IMR-90 (cell line): ENCODE results near the gene CETN1. TPM values are rescaled to one million over a fixed set of nuclear protein-coding genes. Genes with fewer than 3 reads are reported as not detected.

Source experiments
- ATAC-seq: fragments of 200-7000 bp; cut with Tn5 transposase; 2 replicates; pipeline ENCODE4 v1.9.1; 2020; ENCODE audit warnings: low read depth, mild to moderate bottlenecking, moderate library complexity
- BruUV-seq: library from RNA; stranded (reverse); fragments of 400-500 nt; replicated peaks from 2 replicates; lab custom pipeline; 2021; lab: Mats Ljungman, UMichigan
- CTCF ChIA-PET: fragments of 300-600 bp; formaldehyde crosslinking; extraction: SDS; loops from one replicate; lab custom pipeline; 2021; ENCODE audit warnings: antibody characterized with exemption; lab: Yijun Ruan, JAX
- POLR2A ChIA-PET: fragments of 300-600 bp; sonication (Branson Sonifier 250); formaldehyde crosslinking; loops from one replicate; lab custom pipeline; 2022; ENCODE audit warnings: antibody characterized with exemption; ENCODE audit not compliant: unreplicated experiment; lab: Charles Lee
- DNase-seq: peaks from one replicate; pipeline ENCODE4 v3.0.0; 2013
- H2AFZ ChIP-seq: replicated peaks from 2 replicates; pipeline ENCODE3; 2013; ENCODE audit warnings: low read length, mild to moderate bottlenecking; ENCODE audit not compliant: poor library complexity
- H2AK5ac ChIP-seq: 2 replicates; pipeline ENCODE4 v1.6.1; 2013; ENCODE audit warnings: low read depth, low read length, inconsistent platforms
- H2AK9ac ChIP-seq: replicated peaks from 2 replicates; pipeline ENCODE3; 2013; ENCODE audit warnings: mild to moderate bottlenecking, low read depth, low read length, moderate library complexity; ENCODE audit not compliant: poor library complexity
- H2BK120ac ChIP-seq: 2 replicates; pipeline ENCODE4 v1.6.1; 2013; ENCODE audit warnings: low read depth, low read length, inconsistent platforms
- H2BK15ac ChIP-seq: 3 replicates; pipeline ENCODE4 v1.6.1; 2013; ENCODE audit warnings: low read depth, low read length, inconsistent platforms
- H2BK20ac ChIP-seq: 2 replicates; pipeline ENCODE4 v1.6.1; 2013; ENCODE audit warnings: low read depth, mild to moderate bottlenecking, inconsistent platforms, low read length, moderate library complexity
- H2BK5ac ChIP-seq: 2 replicates; pipeline ENCODE4 v1.6.1; 2013; ENCODE audit warnings: mild to moderate bottlenecking, low read depth, low read length, inconsistent platforms; ENCODE audit not compliant: poor library complexity, severe bottlenecking
- H3K14ac ChIP-seq: replicated peaks from 2 replicates; pipeline ENCODE4 v1.6.1; 2013; ENCODE audit warnings: low read depth, low read length, inconsistent platforms
- H3K18ac ChIP-seq: 2 replicates; pipeline ENCODE4 v1.6.1; 2013; ENCODE audit warnings: low read depth, low read length, control low read depth
- H3K23ac ChIP-seq: 2 replicates; pipeline ENCODE4 v1.6.1; 2013; ENCODE audit warnings: low read depth, low read length, inconsistent platforms
- H3K27ac ChIP-seq: 2 replicates; pipeline ENCODE4 v1.5.1; 2013; ENCODE audit warnings: mild to moderate bottlenecking, control low read depth, low read length; ENCODE audit not compliant: insufficient read depth
- H3K27me3 ChIP-seq: 2 replicates; pipeline ENCODE4 v1.6.1; 2013; ENCODE audit warnings: low read length; ENCODE audit not compliant: control insufficient read depth, insufficient read depth
- H3K36me3 ChIP-seq: 2 replicates; pipeline ENCODE4 v1.6.1; 2013; ENCODE audit warnings: low read length, mixed read lengths; ENCODE audit not compliant: control insufficient read depth, insufficient read depth
- H3K4ac ChIP-seq: 2 replicates; pipeline ENCODE4 v1.6.1; 2013; ENCODE audit warnings: low read depth, low read length, inconsistent platforms
- H3K4me1 ChIP-seq: 2 replicates; pipeline ENCODE4 v1.6.1; 2013; ENCODE audit warnings: low read length, mixed read lengths; ENCODE audit not compliant: control insufficient read depth, insufficient read depth
- H3K4me2 ChIP-seq: 2 replicates; pipeline ENCODE4 v1.6.1; 2013; ENCODE audit warnings: low read depth, mild to moderate bottlenecking, control low read depth, low read length, moderate library complexity
- H3K4me3 ChIP-seq: 2 replicates; pipeline ENCODE4 v1.5.1; 2013; ENCODE audit warnings: low read depth, mild to moderate bottlenecking, control low read depth, low read length, moderate library complexity; ENCODE audit not compliant: insufficient read depth
- H3K56ac ChIP-seq: 2 replicates; pipeline ENCODE4 v1.6.1; 2013; ENCODE audit warnings: low read length, inconsistent platforms; ENCODE audit not compliant: insufficient read depth; ENCODE audit errors: extremely low read depth
- H3K79me1 ChIP-seq, 2 experiments: 2 replicates each; pipeline ENCODE4 v1.6.1; 2013; ENCODE audit warnings: low read length in 2 of 2, inconsistent platforms in 1 of 2, low read depth in 1 of 2
- H3K9ac ChIP-seq: 2 replicates; pipeline ENCODE4 v1.6.1; 2013; ENCODE audit warnings: low read depth, low read length, control low read depth
- H3K9me1 ChIP-seq: 2 replicates; pipeline ENCODE4 v1.6.1; 2013; ENCODE audit warnings: low read length, inconsistent platforms; ENCODE audit not compliant: insufficient read depth
- H3K9me3 ChIP-seq: 2 replicates; pipeline ENCODE4 v1.6.1; 2013; ENCODE audit warnings: low read length; ENCODE audit not compliant: control insufficient read depth, insufficient read depth
- H4K20me1 ChIP-seq: 2 replicates; pipeline ENCODE4 v1.6.1; 2013; ENCODE audit warnings: low read length, inconsistent platforms; ENCODE audit not compliant: insufficient read depth
- H4K5ac ChIP-seq: 2 replicates; pipeline ENCODE4 v1.6.1; 2013; ENCODE audit warnings: mild to moderate bottlenecking, low read depth, low read length, control low read depth
- H4K8ac ChIP-seq, 2 experiments: 2 replicates each; pipeline ENCODE4 v1.6.1; 2013; ENCODE audit warnings: low read depth in 2 of 2, low read length in 2 of 2, control low read depth in 1 of 2, inconsistent platforms in 1 of 2
- H4K91ac ChIP-seq: 2 replicates; pipeline ENCODE4 v1.6.1; 2013; ENCODE audit warnings: low read depth, low read length, inconsistent platforms; ENCODE audit not compliant: insufficient read depth
- CHD1 ChIP-seq: IDR thresholded peaks from 2 replicates; pipeline ENCODE4 v1.6.1; 2012; ENCODE audit warnings: low read depth, low read length, improper control_type of control experiment
- ELK1 ChIP-seq: fragments of 150-350 bp; IDR thresholded peaks from 2 replicates; pipeline ENCODE4 v1.6.1; 2016; ENCODE audit warnings: low read depth, mild to moderate bottlenecking, low read length, moderate library complexity, borderline replicate concordance
- MAZ ChIP-seq: IDR thresholded peaks from 2 replicates; pipeline ENCODE4 v1.6.1; 2012; ENCODE audit warnings: low read depth, mild to moderate bottlenecking, low read length, improper control_type of control experiment, moderate library complexity, borderline replicate concordance
- MXI1 ChIP-seq: IDR thresholded peaks from 2 replicates; pipeline ENCODE4 v1.6.1; 2012; ENCODE audit warnings: low read depth, mild to moderate bottlenecking, low read length, moderate library complexity, borderline replicate concordance
- dilution Hi-C: fragments of 300-500 bp; cut with HindIII; formaldehyde crosslinking; loops from one replicate; pipeline ENCODE4 v1.14.3; 2018; ENCODE audit warnings: low sequenced_read_pairs; ENCODE audit not compliant: unreplicated experiment
- in situ Hi-C: fragments of 300-500 bp; cut with MboI; formaldehyde crosslinking; loops from 3 replicates; pipeline ENCODE4 v1.14.3; 2019; ENCODE audit warnings: low sequenced_read_pairs, inconsistent platforms, mixed read lengths
- intact Hi-C: fragments of 100-400 bp; cut with micrococcal nuclease; formaldehyde crosslinking; loops from 2 replicates; pipeline ENCODE4 v1.10.0; 2022
- polyA plus RNA-seq, 3 experiments: library from polyadenylated mRNA; depleted of rRNA; stranded (reverse); fragments of >200 nt; gene quantifications; 2 replicates each; pipeline ENCODE4 v1.2.3, GENCODE V29; 2012; ENCODE audit warnings: low replicate concordance in 1 of 3
- total RNA-seq: library from RNA; depleted of rRNA; stranded (reverse); fragments of >200 nt; gene quantifications from 2 replicates; pipeline ENCODE4 v1.2.3, GENCODE V29; 2012; rRNA removed

Gene CETN1
- total and polyA plus RNA-seq, 2 of the 4 experiments (the other 2 are of a cell fraction): not detected

- in situ Hi-C loops: no loop called here
Observed at GRCh38 chr18:631560-631959, 51.4 kb downstream of the CETN1 start.

More at GRCh38 chr18:631560-631959, 51.4 kb downstream of the CETN1 start:
- no peak overlapping the region for H3K18ac ChIP-seq
- ATAC-seq (no peak), DNase-seq (no peak)
- no peak overlapping the region for H3K4me3 ChIP-seq
- BruUV-seq: no TSS peak
- H2AK5ac ChIP-seq: no peak overlapping the region
- H2AFZ ChIP-seq: no peak overlapping the region
- 0 out of 2 replicates have a peak, but pooled peaks cover 3% of the 10 kb centered on the region for H3K9me1 ChIP-seq
- no peaks in the 10 kb centered on the region; the same call in 1 of the 2 replicates for H3K4me1 ChIP-seq
- H4K5ac ChIP-seq: no peak overlapping the region
- H3K79me1 ChIP-seq: no peaks in the 10 kb centered on the region
- dilution Hi-C loops (no loop called here), intact Hi-C loops (no loop called here)
- ChIA-PET CTCF (interaction anchor here (0.7 kb wide), 1 partner anchor 208 kb away, joined by 3 read pairs; no protein-coding TSS in a partner anchor), POLR2A (no interaction called here)
- no peak overlapping the region for H3K9ac ChIP-seq
- H3K4ac ChIP-seq: no peak overlapping the region
- no peak overlapping the region for H2BK20ac ChIP-seq
- no peak overlapping the region for H2BK15ac ChIP-seq
- no peak overlapping the region for H2BK120ac ChIP-seq
- no peak overlapping the region for H4K8ac ChIP-seq
- no peaks in the 10 kb centered on the region for H3K9me3 ChIP-seq
- peaks cover 3% of the 10 kb centered on the region for H3K27me3 ChIP-seq
- H4K20me1 ChIP-seq: no peaks in the 10 kb centered on the region
- H2BK5ac ChIP-seq: no peak overlapping the region
- no peak overlapping the region for H3K14ac ChIP-seq
- H2AK9ac ChIP-seq: no peak overlapping the region
- no peak overlapping the region for H4K91ac ChIP-seq
- no peak overlapping the region for H3K56ac ChIP-seq
- H3K23ac ChIP-seq: no peak overlapping the region
- H3K4me2 ChIP-seq: no peak overlapping the region
- H3K36me3 ChIP-seq: no peaks in the 10 kb centered on the region
- no peak overlapping the region for H3K27ac ChIP-seq
- TF ChIP-seq MXI1 (no peak), ELK1 (no peak), CHD1 (no peak), MAZ (no peak)

Other genes with a start within 250 kb of the CETN1 start
- 1.7 and 2.3 TPM in 2 replicates for gene COLEC12, start 79.7 kb upstream of the CETN1 start, total RNA-seq
- 0.83 and 1.0 TPM in 2 replicates for gene COLEC12, start 79.7 kb upstream of the CETN1 start, polyA plus RNA-seq (2012; rRNA removed)
- not detected in 2 replicates for gene CLUL1, start 16.6 kb downstream of the CETN1 start, total RNA-seq
- not detected in 2 replicates for gene CLUL1, start 16.6 kb downstream of the CETN1 start, polyA plus RNA-seq (2012; rRNA removed)
- 26.7 and 28.3 TPM in 2 replicates for gene TYMS, start 77.3 kb downstream of the CETN1 start, total RNA-seq
- gene TYMS, start 77.3 kb downstream of the CETN1 start, polyA plus RNA-seq (2012; rRNA removed): 92.2 and 96.9 TPM in 2 replicates
- gene ENOSF1, start 132.2 kb downstream of the CETN1 start, total RNA-seq: 10.0 and 12.2 TPM in 2 replicates
- 10.6 and 12.6 TPM in 2 replicates for gene ENOSF1, start 132.2 kb downstream of the CETN1 start, polyA plus RNA-seq (2012; rRNA removed)
- gene YES1, start 231.9 kb downstream of the CETN1 start, total RNA-seq: 62.0 and 96.9 TPM in 2 replicates
- gene YES1, start 231.9 kb downstream of the CETN1 start, polyA plus RNA-seq (2012; rRNA removed): 14.2 and 16.7 TPM in 2 replicates